ENCODE data around the gene RAP1GAP. TPM values are rescaled to one million over a fixed set of nuclear protein-coding genes. Genes with fewer than 3 reads are reported as not detected.

The RAP1GAP gene
- total and polyA plus RNA-seq, 9 of the 15 experiments (the other 6 are each of a cell fraction or from before 2014, with no cell fraction given): 0.29 to 30.2 (median 19.2) TPM

GRCh38 chr1:21622466-21623315 is 46.5 kb downstream of the RAP1GAP start (continued):
- TF ChIP-seq RBFOX2 (IDR thresholded peaks at IDR 0.05; ENCODE audit: low read depth, low read length): peak; percentile 17; the same call in 1 of the 2 replicates
- no peak for TF ChIP-seq XRCC3 (IDR thresholded peaks at IDR 0.05)
- TF ChIP-seq E2F4 (CRISPR knock-in tag; IDR thresholded peaks at IDR 0.05; ENCODE audit: low read depth): no peak
- peak; percentile 48; the same call in 1 of the 2 replicates for TF ChIP-seq CEBPG (CRISPR knock-in tag; IDR thresholded peaks at IDR 0.05)
- no peak; a peak in 1 of 4 replicates for TF ChIP-seq CEBPG (tag; conservative IDR thresholded peaks at IDR 0.05 in 1 of 2, IDR thresholded peaks at IDR 0.05 in 1 of 2)
- TF ChIP-seq ETV1 (tag; conservative IDR thresholded peaks at IDR 0.05; ENCODE audit: low read depth): no peak
- no peak for TF ChIP-seq HSF4 (CRISPR knock-in tag; IDR thresholded peaks at IDR 0.05; ENCODE audit: borderline replicate concordance)
- TF ChIP-seq HDGF (IDR thresholded peaks at IDR 0.05): 0 out of 2 replicates have a peak, but pooled peaks have one; percentile 47
- no peak for TF ChIP-seq YBX1 (IDR thresholded peaks at IDR 0.05)
- no peak for TF ChIP-seq NFATC3 (IDR thresholded peaks at IDR 0.05)
- no peak for TF ChIP-seq SMARCB1 (IDR thresholded peaks at IDR 0.05; ENCODE audit: insufficient read length, low read depth)
- no peak for TF ChIP-seq ZBTB12 (CRISPR knock-in tag; IDR thresholded peaks at IDR 0.05)
- 0 out of 4 replicates have a peak, but pooled peaks of 1 of the 2 experiments have one; percentile 27 for TF ChIP-seq FOXA3 (CRISPR knock-in tag; conservative IDR thresholded peaks at IDR 0.05 in 1 of 2, IDR thresholded peaks at IDR 0.05 in 1 of 2)

Data from K562 (cell line).